GM12873 (cell line): ENCODE measurements around the gene LRRC27.

Source experiments
- TF ChIP-seq, protein P1 (sequence below): IDR thresholded peaks from 2 replicates; pipeline ENCODE4 v1.5.1; 2012; ENCODE audit warnings: low read depth, mild to moderate bottlenecking, moderate library complexity, low read length, control low read depth; ENCODE audit not compliant: insufficient read depth; ENCODE audit errors: missing control alignments

Gene LRRC27

DNA sequence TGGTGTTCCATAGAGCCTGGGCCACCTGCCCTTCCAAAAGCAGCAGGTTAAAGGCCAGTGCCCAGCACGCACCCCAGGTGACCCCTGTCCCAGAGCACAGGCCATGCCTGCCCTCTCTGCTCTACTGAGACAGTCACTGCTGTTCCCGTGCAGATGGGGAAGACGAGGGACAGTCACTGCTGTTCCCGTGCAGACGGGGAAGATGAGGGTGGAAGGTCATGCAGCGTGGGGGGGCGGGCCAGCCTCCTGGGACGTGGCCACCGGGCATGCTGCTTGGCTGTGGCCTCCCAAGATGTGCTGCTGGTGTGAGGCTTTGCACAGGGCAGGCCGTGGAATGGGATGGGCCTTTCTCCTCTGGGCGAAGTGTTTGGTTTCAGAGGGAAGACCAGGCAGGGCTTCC lies 18.4 kb downstream of the LRRC27 start:
- TF ChIP-seq, protein P1, sequence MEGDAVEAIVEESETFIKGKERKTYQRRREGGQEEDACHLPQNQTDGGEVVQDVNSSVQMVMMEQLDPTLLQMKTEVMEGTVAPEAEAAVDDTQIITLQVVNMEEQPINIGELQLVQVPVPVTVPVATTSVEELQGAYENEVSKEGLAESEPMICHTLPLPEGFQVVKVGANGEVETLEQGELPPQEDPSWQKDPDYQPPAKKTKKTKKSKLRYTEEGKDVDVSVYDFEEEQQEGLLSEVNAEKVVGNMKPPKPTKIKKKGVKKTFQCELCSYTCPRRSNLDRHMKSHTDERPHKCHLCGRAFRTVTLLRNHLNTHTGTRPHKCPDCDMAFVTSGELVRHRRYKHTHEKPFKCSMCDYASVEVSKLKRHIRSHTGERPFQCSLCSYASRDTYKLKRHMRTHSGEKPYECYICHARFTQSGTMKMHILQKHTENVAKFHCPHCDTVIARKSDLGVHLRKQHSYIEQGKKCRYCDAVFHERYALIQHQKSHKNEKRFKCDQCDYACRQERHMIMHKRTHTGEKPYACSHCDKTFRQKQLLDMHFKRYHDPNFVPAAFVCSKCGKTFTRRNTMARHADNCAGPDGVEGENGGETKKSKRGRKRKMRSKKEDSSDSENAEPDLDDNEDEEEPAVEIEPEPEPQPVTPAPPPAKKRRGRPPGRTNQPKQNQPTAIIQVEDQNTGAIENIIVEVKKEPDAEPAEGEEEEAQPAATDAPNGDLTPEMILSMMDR = no peak

DNA sequence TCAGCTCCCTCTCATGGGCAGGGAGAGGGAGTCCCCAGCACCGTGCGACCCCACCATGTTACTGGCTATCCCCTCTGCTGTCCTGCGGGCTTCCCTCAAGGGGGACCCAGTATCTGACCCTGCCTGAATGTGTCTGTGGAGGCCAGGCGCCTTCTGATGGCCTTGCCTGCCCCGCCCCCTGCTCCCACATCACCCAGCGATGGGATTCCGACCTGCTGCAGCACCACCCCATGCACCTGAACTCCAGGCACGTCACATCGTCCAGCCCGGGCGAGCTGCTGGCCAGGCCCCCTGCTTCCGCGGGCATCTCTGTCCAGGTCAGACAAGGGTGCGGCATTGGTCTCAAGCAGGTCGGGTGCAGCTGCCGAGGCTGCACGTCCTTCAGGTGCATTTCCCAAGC lies 19.0 kb downstream of the LRRC27 start:
- TF ChIP-seq, protein P1 = no peak

DNA sequence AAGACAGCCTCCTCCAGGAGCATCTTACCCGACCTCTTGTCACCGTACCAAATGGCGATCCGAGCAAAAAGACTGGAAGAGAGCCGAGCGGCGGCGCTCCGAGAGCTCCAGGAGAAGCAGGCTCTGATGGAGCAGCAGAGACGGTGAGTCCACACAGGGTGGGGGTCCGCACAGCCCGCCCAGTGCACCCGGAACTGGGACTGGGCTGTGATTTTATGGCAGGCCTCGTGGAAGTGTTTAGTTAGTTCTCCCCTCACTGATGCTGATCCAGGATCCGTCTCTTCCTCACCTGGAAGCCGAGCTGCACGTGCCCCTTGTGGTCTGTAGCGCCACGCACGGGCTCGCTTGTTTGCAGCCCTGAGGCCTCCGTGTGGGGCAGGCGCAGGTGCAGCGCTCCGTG lies 19.6 kb downstream of the LRRC27 start:
- TF ChIP-seq, protein P1 = no peak

DNA sequence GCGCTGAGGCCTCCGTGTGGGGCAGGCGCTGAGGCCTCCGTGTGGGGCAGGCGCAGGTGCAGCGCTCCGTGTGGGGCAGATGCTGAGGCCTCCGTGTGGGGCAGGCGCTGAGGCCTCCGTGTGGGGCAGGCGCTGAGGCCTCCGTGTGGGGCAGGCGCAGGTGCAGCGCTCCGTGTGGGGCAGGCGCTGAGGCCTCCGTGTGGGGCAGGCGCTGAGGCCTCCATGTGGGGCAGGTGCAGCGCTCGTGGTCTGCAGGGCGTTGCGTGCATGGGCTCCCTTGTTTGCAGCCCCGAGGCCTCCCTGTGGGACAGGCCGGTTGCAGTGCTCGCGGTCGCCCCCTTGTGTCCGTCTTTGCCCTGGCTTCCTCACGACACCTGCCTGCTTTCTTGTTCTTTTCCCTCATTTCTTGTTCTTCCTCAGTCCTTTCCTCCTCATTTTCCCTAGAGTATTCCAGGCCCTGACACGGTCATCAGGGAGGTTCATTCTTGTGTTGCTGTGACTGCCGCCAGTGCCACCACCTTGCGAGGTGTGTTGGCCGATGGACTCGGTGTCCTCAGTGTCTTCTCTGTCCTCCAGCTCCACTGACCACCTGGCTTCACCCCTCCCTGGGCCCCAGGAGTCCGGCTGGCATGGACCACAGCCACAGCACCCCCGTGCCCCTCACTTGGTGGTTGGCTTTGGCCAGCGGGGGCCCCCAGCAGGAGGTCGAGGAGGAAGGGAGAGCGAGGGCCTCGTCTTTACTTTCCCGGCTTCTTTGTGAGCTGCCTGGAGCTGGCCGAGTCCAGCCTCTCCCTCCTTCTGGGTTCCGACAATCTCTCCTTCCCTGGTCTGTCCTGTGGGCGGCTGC lies 20.7 kb downstream of the LRRC27 start:
- TF ChIP-seq, protein P1 = peak; percentile 84

DNA sequence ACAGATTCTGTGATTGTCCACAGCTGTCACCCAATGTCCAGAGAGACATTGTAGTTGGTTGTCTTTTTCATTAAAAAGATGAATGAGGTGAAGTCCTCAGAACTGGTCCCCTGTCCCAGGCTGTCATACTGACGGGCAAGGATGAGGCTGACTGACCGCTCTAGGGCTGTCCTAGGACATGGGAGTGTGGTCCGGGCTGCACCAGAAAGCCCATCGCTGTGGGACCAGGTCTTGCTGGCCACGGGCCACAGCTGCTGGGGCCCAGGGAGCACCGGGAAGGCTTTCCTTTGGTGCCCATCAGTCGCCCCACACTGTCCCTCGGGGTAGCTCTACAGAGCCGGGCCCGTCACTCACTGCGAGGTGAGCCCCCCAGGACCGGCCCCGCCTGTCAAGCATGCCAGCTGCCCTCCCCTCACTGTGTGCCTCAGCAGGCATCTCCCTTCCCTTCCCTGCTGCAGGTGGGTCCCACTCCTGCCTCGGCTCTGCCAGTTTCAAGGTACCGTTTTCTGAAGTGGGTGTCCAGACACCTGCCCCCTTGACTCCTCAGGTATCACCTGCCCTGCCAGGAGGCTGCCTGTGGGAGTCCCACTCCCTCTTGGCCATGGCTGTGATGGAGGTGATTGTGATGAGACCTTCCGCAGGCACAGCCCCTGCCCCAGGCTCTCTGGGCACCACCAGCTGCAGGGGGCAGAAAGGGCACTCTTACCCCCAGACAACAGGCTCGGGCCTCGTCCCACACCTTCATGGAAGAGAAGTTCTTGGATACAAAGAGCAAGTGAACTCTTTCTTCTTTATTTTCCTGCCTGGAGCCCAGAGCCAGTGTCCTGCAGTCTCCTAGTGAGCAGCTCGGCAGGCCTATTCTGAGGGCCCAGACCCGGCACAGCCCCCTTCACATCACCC lies 21.7 kb downstream of the LRRC27 start:
- TF ChIP-seq, protein P1 = no peak

DNA sequence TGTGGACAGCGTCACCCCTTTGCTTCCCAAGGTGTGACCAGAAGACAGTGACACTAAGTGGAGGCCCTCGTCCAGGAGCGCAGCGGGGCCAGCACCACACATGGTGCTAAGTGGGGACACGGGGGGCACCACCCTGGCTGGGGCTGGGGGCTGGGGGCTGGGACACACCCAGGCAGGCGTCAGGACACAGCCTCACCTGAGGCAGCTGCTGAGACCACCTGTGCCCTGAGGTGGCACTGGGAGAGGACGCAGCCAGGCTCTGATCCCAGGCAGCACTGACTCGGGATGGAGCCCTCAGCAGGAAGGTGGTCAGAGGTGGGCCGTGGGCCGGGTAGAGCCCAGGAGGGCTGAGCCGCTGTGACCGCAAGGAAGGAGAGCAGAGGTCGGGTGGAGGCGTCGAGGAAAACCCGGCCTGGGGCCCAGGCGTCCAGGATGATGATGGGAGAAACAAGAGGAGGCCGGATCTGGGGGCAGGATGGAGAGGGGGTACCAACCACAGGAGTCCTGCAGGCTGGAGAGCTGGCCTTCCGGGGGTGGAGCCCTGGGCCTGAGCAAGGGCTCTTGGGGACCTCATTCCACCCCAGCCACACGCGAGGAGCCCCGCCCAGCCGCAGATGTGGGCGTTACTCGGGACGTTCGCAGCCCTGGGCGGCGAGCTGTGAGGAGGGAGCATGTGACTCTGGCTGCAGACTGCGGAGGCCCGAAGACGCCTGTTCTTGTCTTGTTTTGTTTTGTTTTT lies 22.5 kb downstream of the LRRC27 start:
- TF ChIP-seq, protein P1 = no peak
